GM21786 (cell line): ENCODE data around the gene GM2A.
"Not testable (repeated sequence)": the region's sequence is repeated elsewhere in the genome, so short reads cannot be mapped to it uniquely, and the experiment has no call there.

Experiments used
- ATAC-seq: cut with Tn5 transposase; IDR thresholded peaks from one replicate; pipeline ENCODE4 v1.9.1; 2021; ENCODE audit not compliant: unreplicated experiment

Gene GM2A

GRCh38 chr5:151284392-151284967, 31.5 kb downstream of the GM2A start:
- no peak for ATAC-seq

- ATAC-seq, result no peak
These were observed 32.7 kb downstream of the GM2A start for GRCh38 chr5:151285683-151286082.

GRCh38 chr5:151286246-151286645, 33.3 kb downstream of the GM2A start:
- no peak for ATAC-seq

- peak; percentile 75 for ATAC-seq
These were observed 35.2 kb downstream of the GM2A start for GRCh38 chr5:151288180-151288579.

- no peak for ATAC-seq
These were observed 40.6 kb downstream of the GM2A start for GRCh38 chr5:151293624-151294023.

GRCh38 chr5:151295138-151295537, 42.2 kb downstream of the GM2A start:
- ATAC-seq, result no peak

GRCh38 chr5:151295791-151296477, 42.9 kb downstream of the GM2A start:
- no peak for ATAC-seq

GRCh38 chr5:151296478-151296830, 43.5 kb downstream of the GM2A start:
- no peak for ATAC-seq

- ATAC-seq, result no peak
These were observed 44.0 kb downstream of the GM2A start for GRCh38 chr5:151296974-151297373.

- peak; percentile 91 for ATAC-seq
These were observed 45.3 kb downstream of the GM2A start for GRCh38 chr5:151298063-151298855.

- ATAC-seq, result no peak
These were observed 50.7 kb downstream of the GM2A start, which contains the start of gene SLC36A3 for GRCh38 chr5:151303666-151304065. Gene SLC36A3, minus strand, starts transcription at chr5:151303766. Its CDS starts 412 bp downstream, at chr5:151303354.

- ATAC-seq, result not testable (repeated sequence)
These were observed 56.3 kb downstream of the GM2A start for GRCh38 chr5:151309266-151309665.

GRCh38 chr5:151309821-151310220, 56.8 kb downstream of the GM2A start:
- ATAC-seq, result not testable (repeated sequence)

GRCh38 chr5:151310932-151311331, 57.9 kb downstream of the GM2A start:
- no peak for ATAC-seq

- no peak for ATAC-seq
These were observed 59.9 kb downstream of the GM2A start for GRCh38 chr5:151312756-151313324.

- ATAC-seq, result no peak
These were observed 60.4 kb downstream of the GM2A start for GRCh38 chr5:151313357-151313756.

GRCh38 chr5:151315998-151316597, 63.1 kb downstream of the GM2A start:
- ATAC-seq, result peak; percentile 52

GRCh38 chr5:151317871-151318270, 64.9 kb downstream of the GM2A start:
- no peak for ATAC-seq

GRCh38 chr5:151318850-151319732, 66.1 kb downstream of the GM2A start:
- ATAC-seq, result peak; percentile 91
